A549 treated with AZD9567 at 1 μM for 4 hours (cell line): ENCODE measurements around the gene AP2M1. TPM values are rescaled to one million over a fixed set of nuclear protein-coding genes. Genes with fewer than 3 reads are reported as not detected.

Source experiments
- total RNA-seq: library from RNA; stranded (reverse); fragments of 200-300 nt; extraction: Qiagen RNA extraction; gene quantifications from 5 replicates; pipeline ENCODE4 v1.2.3, GENCODE V29; 2022; ENCODE audit not compliant: insufficient read depth

The AP2M1 gene
- total RNA-seq: 297 to 322 TPM (median 311 TPM) in 5 replicates

DNA sequence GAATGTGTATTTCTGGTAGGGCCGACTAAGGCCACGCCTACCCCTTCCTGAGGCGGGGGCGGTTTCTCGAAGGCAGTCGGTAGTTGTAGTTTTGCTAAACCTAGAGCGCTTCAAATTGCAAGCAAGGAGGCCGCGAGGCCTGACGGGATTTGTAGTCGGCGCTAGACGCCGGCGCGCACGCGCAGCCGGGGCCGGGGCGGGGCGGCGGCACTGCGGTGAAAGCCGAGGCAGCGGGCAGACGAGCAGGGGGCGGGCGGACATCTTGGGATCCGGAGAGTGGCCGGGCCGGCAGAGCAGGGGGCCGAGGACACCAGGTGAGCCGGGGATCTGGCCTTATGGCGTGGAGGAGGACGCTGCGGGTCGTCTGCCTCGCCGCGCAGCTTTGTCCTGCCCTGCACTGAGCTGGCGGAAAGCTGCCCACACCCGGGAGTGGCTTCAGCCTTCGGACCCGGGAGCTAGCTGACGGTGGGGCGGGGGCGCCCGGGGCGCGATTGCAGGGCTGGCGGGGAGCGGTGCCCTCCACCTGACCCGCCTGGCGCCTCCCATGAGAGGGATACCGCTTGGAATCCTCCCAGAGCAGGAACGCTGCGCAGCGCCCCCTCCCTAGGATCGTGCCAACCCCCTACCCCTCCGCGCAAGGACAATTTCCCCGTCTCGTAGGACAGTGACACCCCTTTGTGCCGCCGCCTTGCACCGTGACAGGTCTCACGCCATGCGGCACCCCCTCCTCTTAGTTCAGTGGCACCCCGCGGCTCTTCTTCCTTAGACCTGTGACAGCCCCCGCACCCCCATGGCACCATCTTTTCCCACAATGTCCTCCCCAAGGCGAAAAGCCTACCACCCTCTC, at the start of gene AP2M1:
Gene AP2M1, plus strand, starts transcription at position 210 of the 847 bp plus-strand sequence. CDS start 2,139 bp downstream, outside the sequence.

DNA sequence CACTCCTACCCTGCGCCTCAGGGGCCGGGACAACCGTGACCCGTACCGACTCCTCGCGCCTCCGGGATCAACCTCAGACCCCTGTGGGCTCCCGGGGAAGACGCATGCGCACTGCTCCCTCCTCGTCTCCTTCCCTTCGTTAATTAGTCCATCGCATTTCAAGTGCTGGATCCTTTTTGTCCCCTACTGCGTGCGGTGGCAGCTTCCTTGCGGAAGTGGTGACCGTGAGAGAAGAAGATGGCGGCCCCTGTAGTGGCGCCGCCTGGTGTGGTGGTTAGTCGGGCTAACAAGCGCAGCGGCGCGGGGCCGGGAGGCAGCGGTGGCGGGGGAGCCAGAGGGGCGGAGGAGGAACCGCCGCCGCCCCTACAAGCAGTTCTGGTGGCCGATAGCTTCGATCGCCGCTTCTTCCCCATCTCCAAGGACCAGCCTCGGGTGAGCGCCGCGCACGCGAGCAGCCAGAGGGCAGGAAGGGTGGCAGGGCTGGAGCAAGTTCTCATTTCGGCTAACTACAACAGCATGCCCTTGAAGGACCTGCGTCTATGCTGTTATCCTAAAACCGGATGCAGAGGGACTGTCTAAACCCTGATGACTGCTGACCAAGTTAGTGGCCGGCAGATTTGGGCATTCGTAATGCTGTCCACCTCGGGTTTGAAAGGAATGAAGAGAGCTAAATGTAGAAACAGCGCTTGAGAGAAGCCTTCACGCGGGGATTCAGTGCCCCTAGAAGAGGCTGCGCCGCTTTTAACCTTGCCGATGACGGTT, 39.3 kb upstream of the AP2M1 start, which contains the start of gene EIF2B5:
Gene EIF2B5, plus strand, starts transcription at position 210 of the 762 bp plus-strand sequence. Its CDS starts 28 bp downstream, at position 238.

DNA sequence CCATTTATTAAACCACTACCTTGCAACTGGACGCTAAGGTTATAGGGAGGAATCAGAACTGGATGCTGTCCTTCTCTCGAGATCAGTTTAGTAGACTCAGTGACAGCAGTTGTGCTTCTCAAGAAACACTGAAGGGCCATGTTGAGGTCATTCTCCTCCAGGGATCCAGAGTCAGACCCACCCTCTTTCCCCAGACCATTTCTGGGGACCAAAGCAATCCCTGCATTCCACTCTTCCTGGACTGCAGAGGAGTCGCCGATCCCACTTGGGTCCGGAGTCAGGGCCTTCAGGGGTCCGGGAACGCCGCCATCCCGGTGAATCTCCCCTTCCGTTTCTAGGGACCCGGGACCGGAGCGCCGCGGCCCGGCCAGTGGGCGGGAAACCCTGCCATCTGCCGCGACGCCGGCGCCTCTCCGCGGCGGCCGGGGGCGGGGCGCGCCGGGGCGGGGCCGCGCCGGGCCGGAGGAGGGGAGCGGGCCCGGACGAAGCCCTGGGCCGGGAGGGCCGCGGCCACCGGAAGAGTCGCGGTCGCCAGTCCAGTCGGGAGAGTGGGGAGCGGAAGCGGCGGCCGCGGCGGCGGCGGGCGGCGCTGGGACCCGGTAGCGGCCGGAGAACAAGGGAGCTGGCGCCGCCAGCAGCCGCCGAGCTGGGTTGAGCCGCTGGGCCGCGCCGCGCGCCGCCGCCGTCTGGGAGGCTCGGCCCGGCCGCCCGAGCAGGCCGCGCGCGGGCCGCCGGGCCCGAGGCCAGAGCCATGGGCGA, 19.6 kb upstream of the AP2M1 start, which contains the start of gene DVL3:
Gene DVL3, plus strand, starts transcription at position 493 of the 759 bp plus-strand sequence. Its CDS starts 259 bp downstream, at position 752.

DNA sequence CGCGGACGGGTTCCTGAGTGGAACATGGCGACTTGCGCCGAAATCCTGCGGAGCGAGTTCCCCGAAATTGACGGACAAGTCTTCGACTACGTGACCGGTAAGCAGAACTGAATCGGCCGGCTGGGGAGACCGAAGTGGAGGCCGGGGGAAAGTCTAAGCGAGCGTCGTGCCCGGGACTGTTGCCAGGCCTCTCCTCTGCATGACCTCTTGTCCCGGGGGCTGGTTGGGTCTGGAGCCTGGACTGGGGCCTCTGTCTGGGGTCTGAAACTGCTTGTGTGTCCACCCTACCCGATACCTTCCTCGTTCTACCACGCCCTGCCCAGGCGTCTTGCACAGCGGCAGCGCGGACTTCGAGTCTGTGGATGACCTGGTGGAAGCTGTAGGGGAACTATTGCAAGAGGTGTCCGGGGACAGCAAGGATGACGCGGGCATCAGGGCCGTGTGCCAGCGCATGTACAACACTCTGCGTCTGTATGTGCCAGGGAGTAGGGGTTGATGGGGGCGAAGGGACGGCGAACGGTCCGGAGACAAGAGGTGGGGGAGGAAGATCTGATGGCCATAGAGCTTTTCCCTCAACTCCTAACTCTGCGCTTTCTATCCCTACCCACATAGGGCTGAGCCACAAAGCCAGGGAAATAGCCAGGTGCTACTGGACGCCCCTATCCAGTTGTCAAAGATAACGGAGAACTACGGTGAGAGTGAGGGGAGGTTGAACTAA, 11.7 kb downstream of the AP2M1 start, which contains the start of gene ABCF3:
Gene ABCF3, plus strand, starts transcription at position 16 of the 718 bp plus-strand sequence. Its CDS starts 9 bp downstream, at position 25.

DNA sequence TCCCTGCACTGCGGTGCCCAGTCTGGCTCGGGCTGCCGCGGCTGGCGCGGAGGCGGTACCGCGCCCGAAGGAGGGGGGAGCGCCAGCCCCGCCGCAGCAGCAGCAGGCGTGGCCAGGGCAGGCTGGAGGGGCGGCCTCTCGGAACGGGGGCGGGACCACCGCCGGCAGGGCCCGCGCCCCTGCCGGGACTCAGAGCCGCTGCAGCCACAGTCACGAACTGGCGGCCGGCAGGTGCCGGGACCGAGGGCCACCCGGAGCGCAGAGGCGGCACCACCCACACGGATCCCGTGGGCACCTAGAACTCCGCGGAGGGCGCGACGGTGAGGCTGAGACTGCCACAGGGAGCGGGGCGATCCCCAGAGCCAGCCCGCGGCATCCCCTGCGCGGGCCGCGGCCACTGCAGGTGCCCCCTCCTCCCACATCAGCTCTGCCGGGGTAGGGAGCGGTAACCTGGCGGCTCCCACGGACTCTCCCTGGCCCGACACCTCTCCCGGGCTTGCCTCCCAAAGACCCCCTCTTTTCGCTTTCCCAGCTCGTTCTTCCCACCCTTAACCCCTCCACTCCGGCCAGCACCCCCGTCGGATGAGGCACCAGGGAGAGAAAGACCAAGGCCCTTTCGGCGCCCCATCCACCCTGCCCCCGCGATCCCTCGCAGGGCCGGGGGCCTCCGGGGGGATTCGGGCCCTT, 54.9 kb downstream of the AP2M1 start, which contains the start of gene VWA5B2:
Gene VWA5B2, plus strand, starts transcription at position 192 of the 687 bp plus-strand sequence. CDS start 944 bp downstream, outside the sequence.

Other genes with a start within 250 kb of the AP2M1 start
- gene ABCC5, start 157.0 kb upstream of the AP2M1 start, total RNA-seq: 9.1 to 17.1 TPM (median 15.7 TPM) in 5 replicates
- gene HTR3D, start 143.1 kb upstream of the AP2M1 start, total RNA-seq: not detected in 5 replicates
- not detected in 5 replicates for gene HTR3C, start 121.8 kb upstream of the AP2M1 start, total RNA-seq
- gene HTR3E, start 77.8 kb upstream of the AP2M1 start, total RNA-seq: not detected in 5 replicates
- 20.0 to 30.1 TPM (median 29.4 TPM) in 5 replicates for gene EIF2B5, start 39.5 kb upstream of the AP2M1 start, total RNA-seq
- gene DVL3, start 19.5 kb upstream of the AP2M1 start, total RNA-seq: 19.5 to 27.8 TPM (median 26.1 TPM) in 5 replicates
- 29.6 to 39.2 TPM (median 36.9 TPM) in 5 replicates for gene ABCF3, start 11.3 kb downstream of the AP2M1 start, total RNA-seq
- 0.31 to 0.63 TPM (median 0.49 TPM) in 4 of 5 replicates, not detected in the other for gene VWA5B2, start 54.7 kb downstream of the AP2M1 start, total RNA-seq
- 54.6 to 81.9 TPM (median 70.6 TPM) in 5 replicates for gene ALG3, start 74.1 kb downstream of the AP2M1 start, total RNA-seq
- gene EEF1AKMT4, start 74.8 kb downstream of the AP2M1 start, total RNA-seq: 11.9 to 14.1 TPM (median 13.0 TPM) in 5 replicates
- 1.3 to 1.7 TPM (median 1.4 TPM) in 4 of 5 replicates, not detected in the other for gene CAMK2N2, start 86.7 kb downstream of the AP2M1 start, total RNA-seq
- not detected in 5 replicates for gene ECE2, start 101.2 kb downstream of the AP2M1 start, total RNA-seq
- gene PSMD2, start 124.4 kb downstream of the AP2M1 start, total RNA-seq: 299 to 355 TPM (median 301 TPM) in 5 replicates
- 234 to 275 TPM (median 244 TPM) in 5 replicates for gene EIF4G1, start 139.8 kb downstream of the AP2M1 start, total RNA-seq
- gene FAM131A, start 162.7 kb downstream of the AP2M1 start, total RNA-seq: 11.0 to 12.3 TPM (median 11.8 TPM) in 5 replicates
- 2.6 to 7.0 TPM (median 6.4 TPM) in 5 replicates for gene CLCN2, start 186.8 kb downstream of the AP2M1 start, total RNA-seq
- 75.8 to 84.8 TPM (median 81.8 TPM) in 5 replicates for gene POLR2H, start 186.9 kb downstream of the AP2M1 start, total RNA-seq
- gene THPO, start 203.4 kb downstream of the AP2M1 start, total RNA-seq: 0.06 TPM in 1 of 5 replicates, not detected in the others
- 0.15 to 0.35 TPM (median 0.25 TPM) in 4 of 5 replicates, not detected in the other for gene CHRD, start 205.2 kb downstream of the AP2M1 start, total RNA-seq